ENCODE results near the gene GSK3B.
A peak's percentile ranks its signal among the peaks of the same experiment; 100 is the strongest.

GRCh38 chr3:120093911-120094775, at the start of gene GSK3B:
- TF ChIP-seq, protein P1, sequence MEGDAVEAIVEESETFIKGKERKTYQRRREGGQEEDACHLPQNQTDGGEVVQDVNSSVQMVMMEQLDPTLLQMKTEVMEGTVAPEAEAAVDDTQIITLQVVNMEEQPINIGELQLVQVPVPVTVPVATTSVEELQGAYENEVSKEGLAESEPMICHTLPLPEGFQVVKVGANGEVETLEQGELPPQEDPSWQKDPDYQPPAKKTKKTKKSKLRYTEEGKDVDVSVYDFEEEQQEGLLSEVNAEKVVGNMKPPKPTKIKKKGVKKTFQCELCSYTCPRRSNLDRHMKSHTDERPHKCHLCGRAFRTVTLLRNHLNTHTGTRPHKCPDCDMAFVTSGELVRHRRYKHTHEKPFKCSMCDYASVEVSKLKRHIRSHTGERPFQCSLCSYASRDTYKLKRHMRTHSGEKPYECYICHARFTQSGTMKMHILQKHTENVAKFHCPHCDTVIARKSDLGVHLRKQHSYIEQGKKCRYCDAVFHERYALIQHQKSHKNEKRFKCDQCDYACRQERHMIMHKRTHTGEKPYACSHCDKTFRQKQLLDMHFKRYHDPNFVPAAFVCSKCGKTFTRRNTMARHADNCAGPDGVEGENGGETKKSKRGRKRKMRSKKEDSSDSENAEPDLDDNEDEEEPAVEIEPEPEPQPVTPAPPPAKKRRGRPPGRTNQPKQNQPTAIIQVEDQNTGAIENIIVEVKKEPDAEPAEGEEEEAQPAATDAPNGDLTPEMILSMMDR (IDR thresholded peaks at IDR 0.05) = no peak
- TF ChIP-seq POLR2AphosphoS5 (IDR thresholded peaks at IDR 0.05) = peak; percentile 42 to 86 (median 60)

Measured in breast epithelium (tissue), 3 donors.